ENCODE measurements around the gene THRB.
A peak's percentile ranks its signal among the peaks of the same experiment; 100 is the strongest.

Gene THRB

DNA sequence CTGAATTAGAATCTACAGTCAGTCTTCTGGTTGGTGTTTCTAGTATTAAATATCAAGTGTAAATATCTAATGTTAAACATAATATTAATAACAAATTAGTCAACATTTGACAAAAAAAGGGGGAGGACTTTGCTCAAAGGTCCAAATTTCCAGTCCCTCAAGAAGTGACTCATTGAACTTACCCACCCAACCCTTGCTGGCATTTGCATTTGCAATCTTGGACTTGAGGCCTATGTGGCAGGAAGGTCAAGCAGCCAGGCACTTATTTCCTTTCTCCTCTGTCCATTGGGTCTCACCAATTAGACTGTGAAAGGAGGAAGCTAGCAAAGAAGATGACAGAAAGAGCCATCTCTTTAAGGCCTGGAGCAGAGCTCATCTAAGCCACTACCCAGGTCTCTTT, 174.0 kb downstream of the THRB start:
- DNase-seq (ENCODE audit: low read depth), result no peak
- TF ChIP-seq, protein P1, sequence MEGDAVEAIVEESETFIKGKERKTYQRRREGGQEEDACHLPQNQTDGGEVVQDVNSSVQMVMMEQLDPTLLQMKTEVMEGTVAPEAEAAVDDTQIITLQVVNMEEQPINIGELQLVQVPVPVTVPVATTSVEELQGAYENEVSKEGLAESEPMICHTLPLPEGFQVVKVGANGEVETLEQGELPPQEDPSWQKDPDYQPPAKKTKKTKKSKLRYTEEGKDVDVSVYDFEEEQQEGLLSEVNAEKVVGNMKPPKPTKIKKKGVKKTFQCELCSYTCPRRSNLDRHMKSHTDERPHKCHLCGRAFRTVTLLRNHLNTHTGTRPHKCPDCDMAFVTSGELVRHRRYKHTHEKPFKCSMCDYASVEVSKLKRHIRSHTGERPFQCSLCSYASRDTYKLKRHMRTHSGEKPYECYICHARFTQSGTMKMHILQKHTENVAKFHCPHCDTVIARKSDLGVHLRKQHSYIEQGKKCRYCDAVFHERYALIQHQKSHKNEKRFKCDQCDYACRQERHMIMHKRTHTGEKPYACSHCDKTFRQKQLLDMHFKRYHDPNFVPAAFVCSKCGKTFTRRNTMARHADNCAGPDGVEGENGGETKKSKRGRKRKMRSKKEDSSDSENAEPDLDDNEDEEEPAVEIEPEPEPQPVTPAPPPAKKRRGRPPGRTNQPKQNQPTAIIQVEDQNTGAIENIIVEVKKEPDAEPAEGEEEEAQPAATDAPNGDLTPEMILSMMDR (conservative IDR thresholded peaks at IDR 0.05; ENCODE audit: low read depth, low read length), result no peak
- H3K4me3 ChIP-seq (ENCODE audit: low read depth, low read length), result no peak overlapping the region

DNA sequence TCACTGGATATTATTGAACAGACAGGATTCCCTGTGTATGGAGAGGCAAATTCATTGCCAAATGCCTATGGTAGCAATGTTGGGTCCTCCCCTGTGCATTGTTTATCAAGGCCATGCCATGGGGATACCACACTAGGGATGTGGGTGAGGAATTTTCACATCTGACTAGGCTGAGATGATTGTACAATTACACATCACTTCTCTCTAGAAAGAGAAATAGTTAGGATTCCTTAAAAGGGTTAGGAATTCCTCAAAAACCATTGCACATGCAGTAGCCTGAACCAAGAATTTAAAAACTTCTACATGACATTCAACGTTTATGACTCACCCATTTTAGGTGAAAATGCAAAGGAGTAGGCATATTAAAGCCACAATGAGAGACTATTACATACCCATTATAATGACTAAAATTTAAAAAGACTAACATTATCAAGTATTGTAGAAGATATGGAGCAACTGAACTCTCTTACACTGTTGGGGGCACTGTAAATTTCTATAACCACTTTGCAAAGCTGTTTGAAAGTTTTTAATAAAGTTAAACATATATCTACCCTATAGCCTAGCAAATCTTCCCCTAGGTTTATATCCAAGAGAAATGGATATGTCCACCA, 175.9 kb downstream of the THRB start:
- TF ChIP-seq, protein P1 (conservative IDR thresholded peaks at IDR 0.05; ENCODE audit: low read depth, low read length), result no peak
- DNase-seq (ENCODE audit: low read depth), result peak; percentile 65
- H3K4me3 ChIP-seq (ENCODE audit: low read depth, low read length), result no peak overlapping the region

DNA sequence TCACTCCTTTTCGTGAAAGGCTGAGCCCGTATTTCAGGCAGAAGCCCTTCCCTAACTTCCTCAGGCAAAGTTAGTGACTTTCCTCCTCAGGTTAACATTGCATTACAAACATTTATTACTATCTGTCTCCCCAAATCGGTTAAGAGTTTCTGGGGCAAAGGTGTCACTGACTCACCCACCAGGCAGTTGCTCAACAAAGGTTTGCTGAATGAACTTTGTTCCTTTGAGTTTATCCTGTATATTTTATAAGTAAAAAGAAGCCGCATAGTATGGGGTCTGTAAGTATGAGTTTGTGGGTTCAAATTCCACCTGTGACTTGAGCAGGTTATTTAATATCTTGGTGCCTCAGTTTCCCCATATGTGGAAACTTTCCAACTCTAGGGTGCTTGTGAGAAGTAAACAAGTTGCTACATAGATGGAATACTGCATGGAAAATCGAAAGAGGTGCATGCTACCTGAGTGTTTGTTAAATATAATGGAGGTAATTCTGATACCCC, 177.7 kb downstream of the THRB start:
- peak; percentile 66 for DNase-seq (ENCODE audit: low read depth)
- TF ChIP-seq, protein P1 (conservative IDR thresholded peaks at IDR 0.05; ENCODE audit: low read depth, low read length), result no peak

DNA sequence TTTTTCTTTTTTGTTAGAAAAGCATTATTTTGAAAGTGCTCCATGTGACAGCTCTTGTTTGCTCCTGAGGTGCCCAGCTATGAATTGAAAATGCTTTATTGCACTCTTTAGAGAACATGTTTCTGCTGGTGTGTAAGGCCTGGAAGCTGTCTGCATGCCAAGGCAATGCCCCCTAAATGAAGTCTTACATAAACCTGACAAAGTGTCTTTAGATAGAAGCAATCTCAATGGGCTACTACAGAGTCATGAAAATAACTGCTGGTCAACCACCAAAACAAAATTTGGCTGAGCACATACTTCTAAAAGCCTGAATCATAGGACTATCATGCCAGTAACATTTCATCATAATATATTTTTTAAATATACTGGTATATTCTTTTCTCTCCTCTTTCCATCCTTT, 178.7 kb downstream of the THRB start:
- peak; percentile 32 for DNase-seq (ENCODE audit: low read depth)
- no peak overlapping the region for H3K4me3 ChIP-seq (ENCODE audit: low read depth, low read length)
- TF ChIP-seq, protein P1 (conservative IDR thresholded peaks at IDR 0.05; ENCODE audit: low read depth, low read length), result no peak

More for the DNA sequence above, 177.7 kb downstream of the THRB start:
- no peak overlapping the region for H3K4me3 ChIP-seq (ENCODE audit: low read depth, low read length)

DNA sequence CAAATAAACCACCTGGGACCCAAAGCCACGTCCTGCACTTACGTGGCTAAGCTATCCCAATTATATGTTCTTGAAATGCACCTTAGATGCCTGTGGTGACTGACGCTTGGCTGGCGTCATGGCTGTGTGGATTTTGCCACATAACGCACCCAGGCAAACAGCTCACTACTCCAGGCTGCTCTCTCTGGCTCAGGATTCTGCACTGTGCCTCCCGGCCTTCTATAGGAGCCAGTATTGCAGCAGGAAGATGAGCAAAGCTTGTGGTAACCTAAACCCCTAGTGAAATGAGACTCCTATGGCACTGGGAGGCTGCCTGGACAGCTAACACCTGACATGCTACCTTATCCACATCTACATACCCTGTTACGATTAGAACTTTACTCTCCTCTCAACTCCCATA, 179.3 kb downstream of the THRB start:
- H3K4me3 ChIP-seq (ENCODE audit: low read depth, low read length), result no peak overlapping the region
- TF ChIP-seq, protein P1 (conservative IDR thresholded peaks at IDR 0.05; ENCODE audit: low read depth, low read length), result no peak
- no peak for DNase-seq (ENCODE audit: low read depth)

DNA sequence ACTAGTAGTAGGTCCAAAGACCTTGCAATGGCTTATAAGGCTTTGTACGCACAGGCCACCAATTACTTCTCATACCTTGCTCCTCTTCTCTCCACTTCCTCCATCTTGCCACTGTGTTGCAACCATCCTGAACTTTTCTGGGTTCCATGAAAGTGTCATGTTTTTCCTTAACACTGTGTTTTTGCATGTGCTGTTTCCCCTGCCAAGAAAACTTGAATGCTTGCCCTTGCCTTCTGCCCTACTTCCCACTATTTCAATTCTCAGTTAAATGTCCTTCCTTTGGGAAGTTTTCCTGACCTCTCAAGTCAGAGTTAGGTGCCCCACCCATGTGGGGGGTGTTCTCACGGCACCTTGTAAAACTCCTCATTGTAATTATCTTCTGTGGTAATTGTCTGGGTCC, 182.8 kb downstream of the THRB start:
- TF ChIP-seq, protein P1 (conservative IDR thresholded peaks at IDR 0.05; ENCODE audit: low read depth, low read length), result no peak
- DNase-seq (ENCODE audit: low read depth), result no peak
- no peak overlapping the region for H3K4me3 ChIP-seq (ENCODE audit: low read depth, low read length)

DNA sequence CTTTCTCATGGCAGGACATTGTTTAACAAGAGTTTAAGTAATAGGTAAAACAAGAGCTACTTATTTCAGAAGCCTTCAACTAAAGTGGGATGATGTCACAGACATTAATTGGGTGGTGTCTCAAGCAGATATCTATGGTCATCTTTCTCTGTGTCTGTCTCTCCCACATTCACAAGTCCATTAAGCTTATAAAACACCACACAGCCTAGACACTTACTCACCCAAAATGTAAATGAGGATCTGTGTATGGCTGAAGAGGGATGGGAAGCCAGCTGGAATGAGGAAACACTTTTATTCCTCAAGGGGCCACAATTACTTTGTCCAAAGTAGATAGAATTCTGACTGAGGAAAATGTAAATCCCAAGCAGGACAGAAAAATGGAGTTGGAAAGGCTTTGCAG, 183.8 kb downstream of the THRB start:
- no peak for DNase-seq (ENCODE audit: low read depth)
- H3K4me3 ChIP-seq (ENCODE audit: low read depth, low read length), result no peak overlapping the region
- TF ChIP-seq, protein P1 (conservative IDR thresholded peaks at IDR 0.05; ENCODE audit: low read depth, low read length), result no peak
